ENCODE results near the gene GRIA1.

Gene GRIA1

GRCh38 chr5:153490118-153491037 is at the start of gene GRIA1:
GRIA1 (plus strand) TSS chr5:153490670.
- DNase-seq, result no peak

GRCh38 chr5:153445875-153446579 is 44.4 kb upstream of the GRIA1 start:
- DNase-seq, result no peak

GRCh38 chr5:153447534-153447933 is 42.9 kb upstream of the GRIA1 start:
- no peak for DNase-seq

GRCh38 chr5:153456354-153456753 is 34.1 kb upstream of the GRIA1 start:
- no peak for DNase-seq

- DNase-seq, result no peak
Observed at GRCh38 chr5:153456993-153457392, 33.5 kb upstream of the GRIA1 start.

GRCh38 chr5:153458268-153458667 is 32.2 kb upstream of the GRIA1 start:
- no peak for DNase-seq

GRCh38 chr5:153459051-153459743 is 31.3 kb upstream of the GRIA1 start:
- no peak for DNase-seq

- no peak for DNase-seq
Observed at GRCh38 chr5:153460421-153460820, 30.0 kb upstream of the GRIA1 start.

- DNase-seq, result no peak
Observed at GRCh38 chr5:153461341-153461740, 29.1 kb upstream of the GRIA1 start.

GRCh38 chr5:153463806-153464205 is 26.7 kb upstream of the GRIA1 start:
- no peak for DNase-seq

- DNase-seq, result no peak
Observed at GRCh38 chr5:153467546-153467945, 22.9 kb upstream of the GRIA1 start.

- no peak for DNase-seq
Observed at GRCh38 chr5:153469423-153469822, 21.0 kb upstream of the GRIA1 start.

- no peak for DNase-seq
Observed at GRCh38 chr5:153470736-153471135, 19.7 kb upstream of the GRIA1 start.

- DNase-seq, result no peak
Observed at GRCh38 chr5:153476767-153477166, 13.7 kb upstream of the GRIA1 start.

- no peak for DNase-seq
Observed at GRCh38 chr5:153480401-153480800, 10.1 kb upstream of the GRIA1 start.

GRCh38 chr5:153483482-153483881 is 7.0 kb upstream of the GRIA1 start:
- no peak for DNase-seq

GRCh38 chr5:153485641-153486040 is 4.8 kb upstream of the GRIA1 start:
- DNase-seq, result no peak

- DNase-seq, result no peak
Observed at GRCh38 chr5:153486771-153487170, 3.7 kb upstream of the GRIA1 start.

- DNase-seq, result no peak
Observed at GRCh38 chr5:153489611-153490010, 859 bp upstream of the GRIA1 start.

- DNase-seq, result no peak
Observed at GRCh38 chr5:153491038-153491744, 721 bp downstream of the GRIA1 start.

- DNase-seq, result no peak
Observed at GRCh38 chr5:153491856-153492255, 1.4 kb downstream of the GRIA1 start.

- no peak for DNase-seq
Observed at GRCh38 chr5:153496835-153497234, 6.4 kb downstream of the GRIA1 start.

- DNase-seq, result no peak
Observed at GRCh38 chr5:153498516-153498915, 8.0 kb downstream of the GRIA1 start.

Data from GOT3 (cell line).